HG03378 (cell line): Measurements from ENCODE around the gene OR10G8.

Source experiments
- ATAC-seq: cut with Tn5 transposase; IDR thresholded peaks from one replicate; pipeline ENCODE4 v1.9.1; 2021; ENCODE audit warnings: mild to moderate bottlenecking, moderate library complexity; ENCODE audit not compliant: unreplicated experiment

Gene OR10G8

GRCh38 chr11:124077266-124077665, 50.7 kb downstream of the OR10G8 start:
- ATAC-seq = no peak

- no peak for ATAC-seq
These were observed 52.0 kb downstream of the OR10G8 start for GRCh38 chr11:124078591-124078990.

GRCh38 chr11:124079631-124080326, 53.2 kb downstream of the OR10G8 start:
- ATAC-seq = no peak
